Measurements from ENCODE around the gene STAP1. TPM values are rescaled to one million over a fixed set of nuclear protein-coding genes. Genes with fewer than 3 reads are reported as not detected.

Gene STAP1
- total RNA-seq, 1 experiment from 2014 or later, result not detected

DNA sequence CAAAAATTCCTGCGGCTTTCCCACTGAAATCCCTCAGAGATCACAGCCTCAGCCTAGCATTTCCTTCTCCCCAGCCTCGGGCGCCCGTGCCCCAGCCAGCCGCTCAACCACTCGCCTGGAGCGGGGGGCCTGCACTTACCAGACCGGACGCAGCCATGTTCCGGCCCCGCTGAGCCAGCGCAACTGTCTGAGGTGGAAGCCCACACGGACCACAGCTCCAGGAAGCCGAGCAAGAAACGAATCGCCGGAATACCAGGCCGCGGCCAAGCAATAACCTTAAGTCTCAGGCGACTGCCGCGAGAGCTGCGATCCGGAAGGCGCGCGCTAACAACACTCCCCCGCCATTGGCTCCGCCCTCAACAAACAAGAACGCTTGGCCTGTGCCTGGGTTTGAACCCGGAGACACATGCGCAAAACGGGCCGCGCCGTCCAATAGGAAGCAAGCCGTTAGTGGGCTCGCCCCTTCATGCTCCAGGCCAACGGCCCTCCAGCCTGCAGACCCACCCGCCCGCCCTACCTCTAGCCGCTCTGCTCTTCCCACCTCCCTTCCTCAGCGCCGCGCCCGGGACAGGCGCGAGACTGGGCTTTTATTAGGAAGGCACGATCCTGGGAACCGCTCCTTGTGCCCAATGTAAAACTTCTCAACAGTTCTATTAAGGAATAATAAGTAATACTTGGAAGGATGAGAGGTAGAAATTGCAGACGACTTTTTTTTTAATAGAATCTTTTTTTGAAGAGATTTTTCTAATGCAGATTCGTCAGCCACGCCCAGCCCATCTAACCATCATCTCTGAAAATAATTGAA lies 13.1 kb upstream of the STAP1 start, which contains the start of gene CENPC (continued):
- TF ChIP-seq ZNF396 (CRISPR knock-in tag; IDR thresholded peaks at IDR 0.05; ENCODE audit: borderline replicate concordance) (no peak), USF2 (CRISPR knock-in tag; IDR thresholded peaks at IDR 0.05) (no peak), RELA (CRISPR knock-in tag; IDR thresholded peaks at IDR 0.05; ENCODE audit: borderline replicate concordance) (no peak), GABPB1 (CRISPR knock-in tag; IDR thresholded peaks at IDR 0.05) (peak; percentile 71), ZNF317 (CRISPR knock-in tag; IDR thresholded peaks at IDR 0.05; ENCODE audit: borderline replicate concordance, low read depth) (no peak), EMX1 (CRISPR knock-in tag; IDR thresholded peaks at IDR 0.05) (no peak), ERG (CRISPR knock-in tag; IDR thresholded peaks at IDR 0.05) (no peak), ATF3 (CRISPR knock-in tag; conservative IDR thresholded peaks at IDR 0.05) (no peak), SMAD4 (CRISPR knock-in tag; IDR thresholded peaks at IDR 0.05) (no peak), ZBTB21 (CRISPR knock-in tag; IDR thresholded peaks at IDR 0.05; ENCODE audit: borderline replicate concordance) (no peak), ESRRA (CRISPR knock-in tag; IDR thresholded peaks at IDR 0.05; ENCODE audit: borderline replicate concordance) (no peak), JUN (CRISPR knock-in tag; IDR thresholded peaks at IDR 0.05) (no peak), TEAD1 (CRISPR knock-in tag; IDR thresholded peaks at IDR 0.05) (no peak), STAT6 (CRISPR knock-in tag; conservative IDR thresholded peaks at IDR 0.05; ENCODE audit: low read depth) (no peak)
- TF ChIP-seq, protein P1, sequence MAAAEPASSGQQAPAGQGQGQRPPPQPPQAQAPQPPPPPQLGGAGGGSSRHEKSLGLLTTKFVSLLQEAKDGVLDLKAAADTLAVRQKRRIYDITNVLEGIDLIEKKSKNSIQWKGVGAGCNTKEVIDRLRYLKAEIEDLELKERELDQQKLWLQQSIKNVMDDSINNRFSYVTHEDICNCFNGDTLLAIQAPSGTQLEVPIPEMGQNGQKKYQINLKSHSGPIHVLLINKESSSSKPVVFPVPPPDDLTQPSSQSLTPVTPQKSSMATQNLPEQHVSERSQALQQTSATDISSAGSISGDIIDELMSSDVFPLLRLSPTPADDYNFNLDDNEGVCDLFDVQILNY (CRISPR knock-in tag; IDR thresholded peaks at IDR 0.05), result peak; percentile 59; the same call in 1 of the 2 replicates
- TF ChIP-seq, protein P2, sequence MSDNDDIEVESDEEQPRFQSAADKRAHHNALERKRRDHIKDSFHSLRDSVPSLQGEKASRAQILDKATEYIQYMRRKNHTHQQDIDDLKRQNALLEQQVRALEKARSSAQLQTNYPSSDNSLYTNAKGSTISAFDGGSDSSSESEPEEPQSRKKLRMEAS (CRISPR knock-in tag; IDR thresholded peaks at IDR 0.05), result peak; percentile 59; the same call in 1 of the 2 replicates

- TF ChIP-seq ETV6 (CRISPR knock-in tag; IDR thresholded peaks at IDR 0.05), result no peak
- no peaks in the 10 kb centered on the region for H3K27me3 Mint-ChIP-seq (ENCODE audit: low read depth)
- H3K4me3 Mint-ChIP-seq, result peak overlapping the region; percentile 95
- no peak for DNase-seq (ENCODE audit: low spot score)
- ATAC-seq, result no peak
- POLR2A ChIA-PET, result interaction anchor here (0.8 kb wide), 1 partner anchor 155 kb away, joined by 3 read pairs; the partner anchor contains the start of gene UBA6
- H3K9me3 Mint-ChIP-seq, result no peaks in the 10 kb centered on the region
- CTCF ChIA-PET, result interaction anchor here (0.8 kb wide), 1 partner anchor 178 kb away, joined by 4 read pairs; no protein-coding TSS in a partner anchor
- H3K36me3 Mint-ChIP-seq, result peaks cover 10% of the 10 kb centered on the region
- peaks cover 10% of the 10 kb centered on the region for H3K4me1 Mint-ChIP-seq
- H3K27ac Mint-ChIP-seq, result no peak overlapping the region
Measured at GRCh38 chr4:67546004-67546356, 12.5 kb upstream of the STAP1 start.
